Measurements from ENCODE around the gene RMND1. TPM values are rescaled to one million over a fixed set of nuclear protein-coding genes. Genes with fewer than 3 reads are reported as not detected.

RMND1 gene
- total and polyA plus RNA-seq, 10 donors, result 11.7 to 23.2 (median 14.8) TPM

DNA sequence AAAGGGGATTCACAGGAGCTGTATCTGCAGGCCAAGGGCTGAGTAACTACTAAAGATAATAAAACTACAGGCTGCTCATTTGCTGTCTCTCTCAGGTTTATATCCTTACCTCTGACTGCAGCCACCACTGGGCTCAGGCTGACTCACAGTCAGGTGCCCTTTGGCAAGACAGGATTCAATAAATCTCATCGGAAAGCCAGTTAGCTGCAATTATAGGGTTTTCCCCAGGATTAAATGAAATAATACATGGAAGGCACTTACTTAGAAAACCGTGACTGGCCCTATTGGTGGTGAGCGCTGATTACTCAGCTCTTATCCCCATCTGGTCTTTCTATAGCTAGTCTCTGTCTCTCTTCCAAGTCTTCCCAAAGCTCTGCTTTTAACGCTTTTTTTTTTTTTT lies 26.4 kb downstream of the RMND1 start:
- H3K27me3 ChIP-seq (replicated peaks in 1 of 7), result no peaks in the 10 kb centered on the region
- intact Hi-C loops (cut with DNase I; ENCODE audit: low total_unique reads), result no loop called here
- H3K4me3 ChIP-seq, result no peak overlapping the region
- TF ChIP-seq POLR2A (IDR thresholded peaks at IDR 0.05) (no peak), POLR2AphosphoS5 (IDR thresholded peaks at IDR 0.05) (no peak)
- TF ChIP-seq, protein P1, sequence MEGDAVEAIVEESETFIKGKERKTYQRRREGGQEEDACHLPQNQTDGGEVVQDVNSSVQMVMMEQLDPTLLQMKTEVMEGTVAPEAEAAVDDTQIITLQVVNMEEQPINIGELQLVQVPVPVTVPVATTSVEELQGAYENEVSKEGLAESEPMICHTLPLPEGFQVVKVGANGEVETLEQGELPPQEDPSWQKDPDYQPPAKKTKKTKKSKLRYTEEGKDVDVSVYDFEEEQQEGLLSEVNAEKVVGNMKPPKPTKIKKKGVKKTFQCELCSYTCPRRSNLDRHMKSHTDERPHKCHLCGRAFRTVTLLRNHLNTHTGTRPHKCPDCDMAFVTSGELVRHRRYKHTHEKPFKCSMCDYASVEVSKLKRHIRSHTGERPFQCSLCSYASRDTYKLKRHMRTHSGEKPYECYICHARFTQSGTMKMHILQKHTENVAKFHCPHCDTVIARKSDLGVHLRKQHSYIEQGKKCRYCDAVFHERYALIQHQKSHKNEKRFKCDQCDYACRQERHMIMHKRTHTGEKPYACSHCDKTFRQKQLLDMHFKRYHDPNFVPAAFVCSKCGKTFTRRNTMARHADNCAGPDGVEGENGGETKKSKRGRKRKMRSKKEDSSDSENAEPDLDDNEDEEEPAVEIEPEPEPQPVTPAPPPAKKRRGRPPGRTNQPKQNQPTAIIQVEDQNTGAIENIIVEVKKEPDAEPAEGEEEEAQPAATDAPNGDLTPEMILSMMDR (IDR thresholded peaks at IDR 0.05 in 8 of 11, conservative IDR thresholded peaks at IDR 0.05 in 3 of 11), result no peak
- no peak for DNase-seq
- peaks cover 0 to 100% (median 55%) of the 10 kb centered on the region in 6 donors for H3K36me3 ChIP-seq
- no peak overlapping the region for H3K27ac ChIP-seq
- 95 to 97% (median 96%) methylated on average over 4 of the region's 4 CpGs for WGBS, 5 donors
- no peaks in the 10 kb centered on the region for H3K4me1 ChIP-seq
- no peaks in the 10 kb centered on the region for H3K9me3 ChIP-seq

DNA sequence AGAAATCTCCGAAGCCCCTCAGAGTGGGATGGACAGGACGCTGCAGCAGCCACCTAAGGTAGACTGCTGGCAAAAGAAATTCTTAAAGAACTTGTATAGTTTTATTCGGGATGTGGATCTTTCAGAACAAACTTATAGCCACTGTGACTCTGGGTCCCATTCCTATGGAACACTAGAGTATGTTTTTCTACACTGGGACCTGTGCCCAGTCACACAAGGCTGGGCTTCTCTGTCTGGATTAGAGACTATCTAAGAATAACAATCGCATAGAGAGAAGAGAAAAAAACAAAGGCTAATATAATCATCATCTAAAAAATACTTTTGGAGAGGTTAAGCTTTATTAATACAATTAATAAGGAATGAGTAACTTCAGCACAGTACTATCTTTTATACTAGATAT lies 28.9 kb downstream of the RMND1 start:
- Histone ChIP-seq H3K9me3 (no peaks in the 10 kb centered on the region), H3K27me3 (replicated peaks in 1 of 7) (no peaks in the 10 kb centered on the region), H3K27ac (no peak overlapping the region), H3K4me3 (no peak overlapping the region), H3K4me1 (no peaks in the 10 kb centered on the region), H3K36me3 (peaks cover 0 to 100% (median 47%) of the 10 kb centered on the region in 6 donors)
- TF ChIP-seq, protein P1 (IDR thresholded peaks at IDR 0.05 in 8 of 11, conservative IDR thresholded peaks at IDR 0.05 in 3 of 11), result no peak
- TF ChIP-seq POLR2AphosphoS5 (IDR thresholded peaks at IDR 0.05) (no peak), POLR2A (IDR thresholded peaks at IDR 0.05) (no peak)
- intact Hi-C loops (cut with DNase I; ENCODE audit: low total_unique reads), result no loop called here
- WGBS, 5 donors, result 95 to 98% (median 96%) methylated on average over 4 of the region's 4 CpGs
- DNase-seq, result no peak

DNA sequence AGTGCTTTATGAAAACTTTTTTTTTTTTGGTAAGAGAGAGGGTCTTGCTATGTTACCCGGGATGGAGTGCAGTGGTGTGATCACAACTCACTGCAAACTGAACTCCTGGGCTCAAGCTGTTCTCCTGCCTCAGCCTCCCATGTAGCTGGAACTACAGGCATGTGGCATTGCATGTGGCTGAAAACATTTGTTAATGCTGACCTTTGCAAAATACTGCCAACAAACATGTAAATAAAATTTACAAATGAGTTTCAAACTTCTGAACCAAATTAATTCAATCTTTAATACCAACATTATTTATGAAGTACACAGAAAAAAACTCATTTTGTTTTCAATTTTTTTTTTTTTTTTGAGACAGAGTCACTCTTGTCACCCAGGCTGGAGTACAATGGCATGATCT lies 34.4 kb downstream of the RMND1 start:
- TF ChIP-seq POLR2A (IDR thresholded peaks at IDR 0.05) (no peak), POLR2AphosphoS5 (IDR thresholded peaks at IDR 0.05) (no peak)
- TF ChIP-seq, protein P1 (IDR thresholded peaks at IDR 0.05 in 8 of 11, conservative IDR thresholded peaks at IDR 0.05 in 3 of 11), result no peak
- H3K27me3 ChIP-seq (replicated peaks in 1 of 7), result no peaks in the 10 kb centered on the region
- WGBS, 5 donors, result 95 to 100% (median 96%) methylated on average over 1 of the region's 1 CpG
- no peak overlapping the region for H3K27ac ChIP-seq
- H3K9me3 ChIP-seq, result no peaks in the 10 kb centered on the region
- DNase-seq, result no peak
- H3K4me3 ChIP-seq, result no peak overlapping the region
- intact Hi-C loops (cut with DNase I; ENCODE audit: low total_unique reads), result no loop called here
- peaks cover 0 to 100% (median 47%) of the 10 kb centered on the region in 6 donors for H3K36me3 ChIP-seq
- H3K4me1 ChIP-seq, result peaks cover 0 to 14% (median 0%) of the 10 kb centered on the region in 6 donors

DNA sequence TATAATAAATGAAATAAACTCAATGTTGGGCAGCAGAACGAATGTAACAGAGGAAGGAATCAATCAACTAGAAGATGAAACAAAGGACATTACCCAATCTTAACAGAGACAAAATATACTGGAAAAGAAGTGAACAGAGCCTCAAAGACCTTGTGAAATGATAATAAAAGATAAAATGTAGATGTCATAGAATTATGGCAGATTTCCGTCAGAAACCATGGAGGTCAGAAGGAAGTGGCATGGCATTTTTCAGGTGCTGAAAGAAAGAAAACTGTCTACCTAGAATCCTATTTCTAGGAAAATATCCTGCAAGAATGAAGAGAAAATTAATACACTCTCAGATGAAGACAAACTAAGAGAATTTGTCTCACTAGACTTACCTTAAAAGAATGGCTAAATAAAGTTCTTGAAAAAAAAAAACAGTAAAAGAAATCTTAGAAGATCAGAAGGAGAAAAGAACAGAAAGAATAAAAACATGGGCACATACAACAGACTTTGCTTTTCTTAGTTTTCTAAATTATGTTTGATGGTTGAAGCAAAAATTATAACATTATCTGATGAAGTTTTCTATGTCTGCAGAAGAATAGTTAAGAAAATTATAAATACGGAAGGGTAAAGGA lies 37.2 kb downstream of the RMND1 start:
- 95 to 96% (median 95%) methylated on average over 3 of the region's 3 CpGs for WGBS, 5 donors

More for the DNA sequence above, 37.2 kb downstream of the RMND1 start:
- intact Hi-C loops (cut with DNase I; ENCODE audit: low total_unique reads), result no loop called here
- H3K9me3 ChIP-seq, result no peaks in the 10 kb centered on the region
- H3K4me1 ChIP-seq, result peaks cover 0 to 14% (median 0%) of the 10 kb centered on the region in 6 donors
- no peak for DNase-seq
- peaks cover 0 to 93% (median 37%) of the 10 kb centered on the region in 6 donors for H3K36me3 ChIP-seq
- no peak overlapping the region for H3K4me3 ChIP-seq
- TF ChIP-seq, protein P1 (IDR thresholded peaks at IDR 0.05 in 8 of 11, conservative IDR thresholded peaks at IDR 0.05 in 3 of 11), result no peak
- H3K27ac ChIP-seq, result no peak overlapping the region
- H3K27me3 ChIP-seq (replicated peaks in 1 of 7), result no peaks in the 10 kb centered on the region
